GM18508 (cell line): Measurements from ENCODE around the gene CD47.

Experiments used
- ATAC-seq: cut with Tn5 transposase; IDR thresholded peaks from one replicate; pipeline ENCODE4 v1.9.1; 2021; ENCODE audit warnings: moderate number of reproducible peaks; ENCODE audit not compliant: insufficient read depth, unreplicated experiment

The CD47 gene

GRCh38 chr3:108060331-108060730 is 30.5 kb downstream of the CD47 start:
- ATAC-seq = no peak

GRCh38 chr3:108055931-108056330 is 34.9 kb downstream of the CD47 start:
- no peak for ATAC-seq

- no peak for ATAC-seq
Observed at GRCh38 chr3:108054935-108055334, 35.9 kb downstream of the CD47 start.

GRCh38 chr3:108053483-108053882 is 37.3 kb downstream of the CD47 start:
- ATAC-seq = no peak

GRCh38 chr3:108053067-108053466 is 37.8 kb downstream of the CD47 start:
- no peak for ATAC-seq

GRCh38 chr3:108051005-108051404 is 39.8 kb downstream of the CD47 start:
- no peak for ATAC-seq

GRCh38 chr3:108047987-108048386 is 42.8 kb downstream of the CD47 start:
- ATAC-seq = no peak

- ATAC-seq = no peak
Observed at GRCh38 chr3:108046247-108046646, 44.6 kb downstream of the CD47 start.

GRCh38 chr3:108044699-108045098 is 46.1 kb downstream of the CD47 start:
- ATAC-seq = no peak

- no peak for ATAC-seq
Observed at GRCh38 chr3:108042300-108042699, 48.5 kb downstream of the CD47 start.

- ATAC-seq = no peak
Observed at GRCh38 chr3:108041253-108041652, 49.6 kb downstream of the CD47 start.

GRCh38 chr3:108037770-108038169 is 53.1 kb downstream of the CD47 start:
- no peak for ATAC-seq

- peak; percentile 70 for ATAC-seq
Observed at GRCh38 chr3:108036984-108037741, 53.7 kb downstream of the CD47 start.

- ATAC-seq = no peak
Observed at GRCh38 chr3:108036401-108036800, 54.4 kb downstream of the CD47 start.

GRCh38 chr3:108035751-108036150 is 55.1 kb downstream of the CD47 start:
- ATAC-seq = no peak

- ATAC-seq = no peak
Observed at GRCh38 chr3:108031895-108032294, 58.9 kb downstream of the CD47 start.

- ATAC-seq = no peak
Observed at GRCh38 chr3:108030960-108031359, 59.9 kb downstream of the CD47 start.

- no peak for ATAC-seq
Observed at GRCh38 chr3:108029466-108029865, 61.4 kb downstream of the CD47 start.

GRCh38 chr3:108028896-108029295 is 61.9 kb downstream of the CD47 start:
- no peak for ATAC-seq

GRCh38 chr3:108025177-108025576 is 65.7 kb downstream of the CD47 start:
- ATAC-seq = no peak

GRCh38 chr3:108024146-108024850 is 66.5 kb downstream of the CD47 start:
- no peak for ATAC-seq
